H1 (cell line): ENCODE data around the gene RELA. TPM values are rescaled to one million over a fixed set of nuclear protein-coding genes. Genes with fewer than 3 reads are reported as not detected.
A peak's percentile ranks its signal among the peaks of the same experiment; 100 is the strongest.

Experiments
- CTCF ChIA-PET: fragments of 300-600 bp; sonication (Branson Sonifier 250); formaldehyde crosslinking; loops from one replicate; lab custom pipeline; 2021; ENCODE audit not compliant: partially characterized antibody; lab: Charles Lee
- POLR2A ChIA-PET: fragments of 300-600 bp; sonication (Branson Sonifier 250); formaldehyde crosslinking; loops from one replicate; lab custom pipeline; 2021; ENCODE audit warnings: inconsistent platforms; ENCODE audit not compliant: partially characterized antibody; lab: Charles Lee
- DNase-seq, 2 experiments: peaks; one replicate each; pipeline versions ENCODE4 v3.0.0 to v3.0.0-alpha.2; 2010 to 2022; ENCODE audit warnings: low spot score in 2 of 2, low read depth in 1 of 2, mixed read lengths in 1 of 2
- FAIRE-seq: peaks from 2 replicates; lab custom pipeline; 2011; peaks lifted over from hg19 to GRCh38; lab: Jason Lieb, UNC
- H2AFZ ChIP-seq: 2 replicates; pipeline ENCODE4 v1.8.1; 2012; ENCODE audit warnings: low read length, inconsistent platforms
- H2AK5ac ChIP-seq: 2 replicates; pipeline ENCODE4 v1.6.1; 2013; ENCODE audit warnings: low read depth, low read length
- H2BK120ac ChIP-seq: replicated peaks from 2 replicates; pipeline ENCODE3; 2013; ENCODE audit warnings: low read depth, low read length, inconsistent platforms
- H2BK12ac ChIP-seq: 2 replicates; pipeline ENCODE4 v1.6.1; 2013; ENCODE audit warnings: low read depth, low read length
- H2BK15ac ChIP-seq: 2 replicates; pipeline ENCODE4 v1.6.1; 2013; ENCODE audit warnings: low read length
- H2BK20ac ChIP-seq: 2 replicates; pipeline ENCODE4 v1.6.1; 2013; ENCODE audit warnings: low read length
- H2BK5ac ChIP-seq: 2 replicates; pipeline ENCODE4 v1.6.1; 2013; ENCODE audit warnings: low read depth, low read length
- H3K14ac ChIP-seq: 2 replicates; pipeline ENCODE4 v1.6.1; 2013; ENCODE audit warnings: inconsistent platforms; ENCODE audit not compliant: insufficient read length
- H3K18ac ChIP-seq: 2 replicates; pipeline ENCODE4 v1.6.1; 2013; ENCODE audit warnings: low read length; ENCODE audit errors: extremely low read depth
- H3K23ac ChIP-seq: 2 replicates; pipeline ENCODE4 v1.6.1; 2013; ENCODE audit warnings: inconsistent platforms; ENCODE audit not compliant: insufficient read length
- H3K23me2 ChIP-seq: 2 replicates; pipeline ENCODE4 v1.6.1; 2013; ENCODE audit warnings: low read depth, low read length
- H3K27ac ChIP-seq: 2 replicates; pipeline ENCODE4 v1.6.1; 2011; ENCODE audit warnings: low read depth, low read length, inconsistent platforms
- H3K27me3 ChIP-seq, 4 experiments: replicated peaks in 1 of 4; 1 replicate in 1 of 4; 2 replicates in 3 of 4; pipeline versions ENCODE4 v1.6.1 to v1.8.1; 2011 to 2013; ENCODE audit warnings: low read length in 3 of 4, mild to moderate bottlenecking in 3 of 4, inconsistent platforms in 2 of 4, mixed read lengths in 2 of 4, moderate library complexity in 1 of 4; ENCODE audit not compliant: control insufficient read depth in 3 of 4, insufficient read depth in 3 of 4; ENCODE audit errors: extremely low read depth in 1 of 4
- H3K36me3 ChIP-seq, 4 experiments: 2 replicates each; pipeline versions ENCODE4 v1.6.1 to v1.8.1; 2011 to 2013; ENCODE audit warnings: mild to moderate bottlenecking in 4 of 4, low read length in 3 of 4, moderate library complexity in 2 of 4, control low read depth in 1 of 4, inconsistent platforms in 1 of 4; ENCODE audit not compliant: insufficient read depth in 4 of 4, control insufficient read depth in 2 of 4
- H3K4ac ChIP-seq: replicated peaks from 2 replicates; pipeline ENCODE3; 2013; ENCODE audit warnings: low read length, low read depth, mixed read lengths, inconsistent platforms; ENCODE audit not compliant: insufficient read length
- H3K4me1 ChIP-seq, 4 experiments: replicated peaks in 1 of 4; 1 replicate in 1 of 4; 2 replicates in 3 of 4; pipeline versions ENCODE4 v1.6.1 to v1.8.1; 2011 to 2013; ENCODE audit warnings: low read length in 3 of 4, inconsistent platforms in 2 of 4, mixed read lengths in 1 of 4; ENCODE audit not compliant: insufficient read depth in 4 of 4, control insufficient read depth in 3 of 4
- H3K4me2 ChIP-seq, 2 experiments: 2 replicates each; pipeline versions ENCODE4 v1.6.1 to v1.8.1; 2011 to 2013; ENCODE audit warnings: low read depth in 2 of 2, low read length in 2 of 2, control low read depth in 1 of 2, inconsistent platforms in 1 of 2, mild to moderate bottlenecking in 1 of 2; ENCODE audit not compliant: insufficient read depth in 1 of 2
- H3K4me3 ChIP-seq, 4 experiments: fragments of 200-600, 300-600 bp in 1 of 4; sonication (generic), shearing (Covaris generic), sonication (Bioruptor Twin) in 1 of 4; 2 replicates each; pipeline versions ENCODE4 v1.5.1 to v1.8.1; 2011 to 2016; ENCODE audit warnings: low read length in 4 of 4, low read depth in 3 of 4, control low read depth in 2 of 4, inconsistent platforms in 2 of 4, mild to moderate bottlenecking in 2 of 4, mixed read lengths in 1 of 4, moderate library complexity in 1 of 4; ENCODE audit not compliant: insufficient read depth in 2 of 4; ENCODE audit errors: extremely low read depth in 1 of 4
- H3K56ac ChIP-seq: replicated peaks from 2 replicates; pipeline ENCODE3; 2013; ENCODE audit warnings: low read depth, mild to moderate bottlenecking, mixed read lengths, low read length, inconsistent platforms; ENCODE audit not compliant: insufficient read length
- H3K79me1 ChIP-seq: 2 replicates; pipeline ENCODE4 v1.6.1; 2013; ENCODE audit warnings: low read depth, low read length, control low read depth
- H3K79me2 ChIP-seq, 2 experiments: 2 replicates each; pipeline versions ENCODE4 v1.6.1 to v1.8.1; 2012 to 2013; ENCODE audit warnings: low read length in 2 of 2, mild to moderate bottlenecking in 2 of 2, inconsistent platforms in 1 of 2; ENCODE audit not compliant: insufficient read depth in 2 of 2, control insufficient read depth in 1 of 2
- H3K9ac ChIP-seq, 4 experiments: replicated peaks in 1 of 4; 1 replicate in 1 of 4; 2 replicates in 3 of 4; pipeline versions ENCODE4 v1.6.1 to v1.8.1; 2011 to 2013; ENCODE audit warnings: low read depth in 3 of 4, low read length in 3 of 4, control low read depth in 2 of 4, mild to moderate bottlenecking in 2 of 4, moderate library complexity in 2 of 4, inconsistent platforms in 1 of 4; ENCODE audit errors: extremely low read depth in 1 of 4
- H3K9me3 ChIP-seq, 2 experiments: 2 replicates each; pipeline versions ENCODE4 v1.6.1 to v1.8.1; 2012 to 2013; ENCODE audit warnings: mild to moderate bottlenecking in 2 of 2, moderate library complexity in 2 of 2, control low read depth in 1 of 2, inconsistent platforms in 1 of 2, low read depth in 1 of 2, low read length in 1 of 2, mixed read lengths in 1 of 2; ENCODE audit not compliant: insufficient read depth in 2 of 2
- H4K20me1 ChIP-seq, 2 experiments: replicated peaks in 1 of 2; 2 replicates each; pipeline versions ENCODE3 to v1.8.1; 2011 to 2013; ENCODE audit warnings: inconsistent platforms in 2 of 2, low read length in 2 of 2, mild to moderate bottlenecking in 1 of 2; ENCODE audit not compliant: insufficient read depth in 2 of 2, control insufficient read depth in 1 of 2
- H4K5ac ChIP-seq: 2 replicates; pipeline ENCODE4 v1.6.1; 2013; ENCODE audit warnings: low read length, low read depth, mixed read lengths, inconsistent platforms; ENCODE audit not compliant: insufficient read length
- H4K8ac ChIP-seq: 2 replicates; pipeline ENCODE4 v1.8.0; 2013; ENCODE audit warnings: mild to moderate bottlenecking, moderate library complexity, low read length, inconsistent platforms; ENCODE audit not compliant: insufficient read depth; ENCODE audit errors: extremely low read depth
- H4K91ac ChIP-seq: replicated peaks from 2 replicates; pipeline ENCODE3; 2013; ENCODE audit warnings: low read length, mixed read lengths, inconsistent platforms; ENCODE audit not compliant: insufficient read length
- CBX8 ChIP-seq: fragments of 300-800, 300-1000 bp; sonication (generic); IDR thresholded peaks from 2 replicates; pipeline ENCODE4 v1.7.1; 2016; ENCODE audit warnings: low read depth, low read length, borderline replicate concordance
- EZH2 ChIP-seq: fragments of 200-600 bp; sonication (generic); IDR thresholded peaks from 2 replicates; pipeline ENCODE4 v1.7.1; 2012; ENCODE audit warnings: low read depth, mild to moderate bottlenecking, moderate library complexity, low read length, inconsistent platforms; ENCODE audit not compliant: severe bottlenecking
- FOSL1 ChIP-seq: IDR thresholded peaks from 2 replicates; pipeline ENCODE4 v1.6.1; 2011; ENCODE audit warnings: mild to moderate bottlenecking, low read depth, low read length, moderate library complexity; ENCODE audit not compliant: insufficient read depth
- NANOG ChIP-seq: IDR thresholded peaks from 2 replicates; pipeline ENCODE4 v1.6.1; 2011; ENCODE audit warnings: low read length, low read depth, mild to moderate bottlenecking, inconsistent platforms; ENCODE audit not compliant: insufficient read depth, poor library complexity, severe bottlenecking
- POU5F1 ChIP-seq: IDR thresholded peaks from 2 replicates; pipeline ENCODE4 v1.6.1; 2011; ENCODE audit warnings: low read depth, mild to moderate bottlenecking, low read length, moderate library complexity
- RAD21 ChIP-seq, 2 experiments: IDR thresholded peaks in 1 of 2; conservative IDR thresholded peaks in 1 of 2; 2 replicates each; pipeline ENCODE4 v1.6.1; 2011; ENCODE audit warnings: low read depth in 2 of 2, low read length in 2 of 2, improper control_type of control experiment in 1 of 2, inconsistent platforms in 1 of 2, mild to moderate bottlenecking in 1 of 2, moderate library complexity in 1 of 2
- TBP ChIP-seq: IDR thresholded peaks from 2 replicates; pipeline ENCODE4 v1.6.1; 2011; ENCODE audit warnings: low read depth, low read length, improper control_type of control experiment
- TEAD4 ChIP-seq: IDR thresholded peaks from 2 replicates; pipeline ENCODE4 v1.6.1; 2012; ENCODE audit warnings: low read depth, low read length, inconsistent platforms, mixed read lengths
- WGBS, 2 experiments: shearing (Covaris generic) in 1 of 2; methylation state at CpG; one replicate each; pipeline versions ENCODE4 v1.1.6 to v1.1.7; 2013 to 2015; ENCODE audit warnings: low lambda C conversion rate in 2 of 2, mixed read lengths in 2 of 2, inconsistent platforms in 1 of 2, low coverage in 1 of 2, missing lambda C conversion rate in 1 of 2; ENCODE audit not compliant: insufficient replicate concordance in 2 of 2, insufficient coverage in 1 of 2, insufficient read length in 1 of 2; ENCODE audit errors: extremely low coverage in 1 of 2, missing lambda C conversion rate in 1 of 2; 5-methylcytosine and 5-hydroxymethylcytosine counted together
- polyA plus RNA-seq, 7 experiments: library from polyadenylated mRNA; depleted of rRNA in 3 of 7; stranded (reverse) in 5 of 7; unstranded in 2 of 7; fragments of >200 nt in 5 of 7; fragments of 200-250 nt in 2 of 7; gene quantifications; 1 replicate in 5 of 7; 2 replicates in 1 of 7; 4 replicates in 1 of 7; pipeline versions ENCODE4 v1.2.1 to v1.2.3, GENCODE V29; 2011 to 2013; ENCODE audit warnings: missing spikeins in 2 of 7, mixed read lengths in 2 of 7
- total RNA-seq: library from RNA; stranded (reverse); fragmentation: NEBNext Ultra II Directional; extraction: Animal tissue kit (Norgen Biotek cat#: 25700); gene quantifications from 2 replicates; pipeline ENCODE4 v1.2.1, GENCODE V29; 2021
- TF ChIP-seq, protein P1 (sequence below): IDR thresholded peaks from 2 replicates; pipeline ENCODE4 v1.6.1; 2011; ENCODE audit warnings: low read length, improper control_type of control experiment

The RELA gene
- total and polyA plus RNA-seq, 2 of the 8 experiments (the other 6 are each of a cell fraction or from before 2014, with no cell fraction given), result 21.9 to 27.5 TPM

DNA sequence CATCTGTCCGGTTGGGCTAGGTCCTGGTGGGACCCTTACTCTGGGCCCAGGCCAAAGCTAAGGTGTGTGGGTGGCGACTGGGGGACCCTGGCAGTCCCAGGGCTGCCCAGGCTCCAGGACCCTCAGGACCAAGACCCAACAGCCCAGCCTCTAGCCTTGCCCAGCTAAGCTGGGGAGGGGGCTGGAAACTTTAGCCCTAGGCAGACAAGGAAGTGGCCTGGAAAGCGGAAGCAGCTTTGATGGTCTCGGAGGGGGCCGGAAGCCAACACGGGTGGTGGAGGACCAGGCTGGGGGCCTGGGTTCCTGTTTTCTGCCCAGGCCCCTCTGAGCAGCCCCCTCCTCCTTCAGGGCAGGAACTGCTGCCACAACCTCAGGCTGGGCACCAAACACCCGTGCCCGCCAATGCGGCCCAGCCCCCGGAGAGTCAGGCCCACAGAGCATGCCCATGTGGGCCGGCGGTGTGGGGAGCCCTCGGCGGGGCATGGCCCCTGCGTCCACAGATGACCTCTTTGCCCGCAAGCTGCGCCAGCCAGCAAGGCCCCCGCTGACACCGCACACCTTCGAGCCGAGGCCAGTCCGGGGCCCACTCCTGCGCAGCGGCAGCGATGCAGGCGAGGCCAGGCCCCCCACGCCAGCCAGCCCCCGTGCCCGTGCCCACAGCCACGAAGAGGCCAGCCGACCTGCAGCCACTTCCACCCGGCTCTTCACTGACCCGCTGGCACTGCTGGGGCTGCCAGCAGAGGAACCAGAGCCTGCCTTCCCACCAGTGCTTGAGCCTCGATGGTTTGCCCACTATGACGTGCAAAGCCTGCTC, 22.0 kb downstream of the RELA start:
- Histone ChIP-seq H3K27me3 (peaks cover 0 to 4% (median 2%) of the 10 kb centered on the region in 4 experiments; a peak in 2 of 7 replicates), H4K5ac (no peak overlapping the region), H2BK120ac (no peak overlapping the region), H3K4me2 (no peak overlapping the region; a peak in 1 of 4 replicates), H3K56ac (no peak overlapping the region), H2AFZ (no peak overlapping the region), H2BK20ac (no peak overlapping the region), H2BK5ac (peak overlapping the region; percentile 40; the same call in 1 of the 2 replicates), H3K9ac (no peak overlapping the region), H2BK12ac (0 out of 2 replicates have a peak overlapping the region, but pooled peaks have one; percentile 80), H2BK15ac (0 out of 2 replicates have a peak overlapping the region, but pooled peaks have one; percentile 16), H3K4me1 (peaks cover 3 to 37% (median 22%) of the 10 kb centered on the region in 4 experiments), H3K9me3 (no peaks in the 10 kb centered on the region), H3K18ac (no peak overlapping the region), H4K91ac (no peak overlapping the region), H3K27ac (no peak overlapping the region), H3K79me1 (no peaks in the 10 kb centered on the region; the same call in 1 of the 2 replicates), H2AK5ac (no peak overlapping the region), H3K23ac (no peak overlapping the region), H3K23me2 (peaks cover 8% of the 10 kb centered on the region; the same call in 1 of the 2 replicates), H3K4me3 (no peak overlapping the region), H3K4ac (no peak overlapping the region), H4K20me1 (peaks cover 0 to 9% of the 10 kb centered on the region in 2 experiments), H3K36me3 (peaks cover 2 to 12% (median 6%) of the 10 kb centered on the region in 4 experiments; a peak in 6 of 8 replicates), H3K79me2 (no peaks in the 10 kb centered on the region), H4K8ac (no peak overlapping the region; the same call in 1 of the 2 replicates), H3K14ac (no peak overlapping the region)
- ChIA-PET POLR2A (interaction anchor here (1.1 to 6.9 kb wide), 6 partner anchors 10 to 218 kb away, joined by 3 to 56 read pairs (median 8); partner anchors contain the start of genes CFL1 and RELA), CTCF (interaction anchor here (0.8 to 2.4 kb wide), 8 partner anchors 12 to 984 kb away, joined by 3 to 12 read pairs (median 4); partner anchors contain the start of genes AP5B1 and KAT5)
- FAIRE-seq (no peak), DNase-seq (no peak)
- 94% methylated on average over 35 of the region's 35 CpGs; no CpG with 5 or more reads in 1 of the 2 experiments for WGBS, 2 experiments
- TF ChIP-seq TEAD4 (no peak), EZH2 (no peak), FOSL1 (no peak), RAD21 (IDR thresholded peaks at IDR 0.05 in 1 of 2, conservative IDR thresholded peaks at IDR 0.05 in 1 of 2; ENCODE audit: low read depth in 2 of 2, low read length in 2 of 2) (no peak), NANOG (no peak), POU5F1 (no peak), TBP (no peak), CBX8 (no peak)
- TF ChIP-seq, protein P1, sequence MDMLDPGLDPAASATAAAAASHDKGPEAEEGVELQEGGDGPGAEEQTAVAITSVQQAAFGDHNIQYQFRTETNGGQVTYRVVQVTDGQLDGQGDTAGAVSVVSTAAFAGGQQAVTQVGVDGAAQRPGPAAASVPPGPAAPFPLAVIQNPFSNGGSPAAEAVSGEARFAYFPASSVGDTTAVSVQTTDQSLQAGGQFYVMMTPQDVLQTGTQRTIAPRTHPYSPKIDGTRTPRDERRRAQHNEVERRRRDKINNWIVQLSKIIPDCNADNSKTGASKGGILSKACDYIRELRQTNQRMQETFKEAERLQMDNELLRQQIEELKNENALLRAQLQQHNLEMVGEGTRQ, result no peak
